Ectodermal cell (in vitro differentiated cells): ENCODE data around the gene AIG1.
"Not testable (repeated sequence)": the region's sequence is repeated elsewhere in the genome, so short reads cannot be mapped to it uniquely, and the experiment has no call there.

Source experiments
- H3K27ac ChIP-seq: 2 replicates; pipeline ENCODE4 v1.7.0; 2013; ENCODE audit warnings: mild to moderate bottlenecking, low read depth, low read length; ENCODE audit not compliant: insufficient read depth, poor library complexity, severe bottlenecking
- H3K27me3 ChIP-seq: 2 replicates; pipeline ENCODE4 v1.7.0; 2013; ENCODE audit warnings: mild to moderate bottlenecking, low read length; ENCODE audit not compliant: insufficient read depth, control insufficient read depth, poor library complexity, severe bottlenecking
- H3K36me3 ChIP-seq: one replicate; pipeline ENCODE4 v1.7.0; 2013; ENCODE audit warnings: low read length; ENCODE audit not compliant: control insufficient read depth, insufficient read depth
- H3K4me1 ChIP-seq: one replicate; pipeline ENCODE4 v1.7.0; 2013; ENCODE audit warnings: low read length; ENCODE audit not compliant: control insufficient read depth, insufficient read depth
- H3K4me3 ChIP-seq: 2 replicates; pipeline ENCODE4 v1.7.0; 2013; ENCODE audit warnings: low read depth, low read length, control low read depth; ENCODE audit not compliant: insufficient read depth
- H3K9me3 ChIP-seq: 2 replicates; pipeline ENCODE4 v1.7.0; 2013; ENCODE audit warnings: mild to moderate bottlenecking, low read length, moderate library complexity; ENCODE audit not compliant: control insufficient read depth
- WGBS, 2 experiments: methylation state at CpG; one replicate each; pipeline ENCODE4 v1.1.7; 2013; ENCODE audit warnings: missing lambda C conversion rate in 2 of 2; 5-methylcytosine and 5-hydroxymethylcytosine counted together

Gene AIG1

DNA sequence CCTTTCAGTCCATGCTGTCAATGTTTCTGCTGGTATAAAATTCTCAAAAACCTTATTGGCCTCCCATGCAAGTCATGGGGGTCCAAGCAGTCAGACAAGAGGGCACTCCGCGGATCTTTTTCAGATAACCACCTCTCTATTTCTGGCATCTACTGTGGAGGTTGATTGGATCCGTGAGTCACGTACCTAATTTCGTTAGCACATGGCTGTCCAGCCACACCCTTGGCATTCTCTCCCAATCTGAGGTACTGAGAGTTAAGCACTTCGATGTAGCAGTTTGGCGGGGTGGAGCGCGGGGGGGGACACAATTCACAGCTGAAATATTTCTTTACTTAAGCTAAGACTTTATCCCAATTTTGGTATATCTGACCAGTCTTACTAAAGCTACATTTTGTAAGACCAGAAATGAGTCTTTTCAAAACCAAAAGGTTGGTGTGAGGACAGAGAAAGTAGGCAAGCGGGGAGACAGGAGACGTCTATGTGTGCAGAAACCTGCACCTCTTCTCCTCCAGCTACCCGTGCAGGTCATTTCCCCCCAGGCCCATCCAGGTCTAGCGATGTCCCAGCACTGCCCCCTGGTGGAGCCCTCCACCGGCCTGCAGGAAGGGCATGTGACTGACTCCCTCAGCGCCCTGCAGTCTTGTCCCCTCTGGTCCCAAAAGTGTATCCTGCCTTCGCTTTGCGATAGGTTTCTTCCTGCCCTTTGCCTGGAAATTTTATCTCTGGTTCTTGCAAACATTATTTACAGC is 276.7 kb downstream of the AIG1 start:
- H3K36me3 ChIP-seq: no peaks in the 10 kb centered on the region
- H3K27me3 ChIP-seq: no peaks in the 10 kb centered on the region
- no peak overlapping the region for H3K27ac ChIP-seq
- no peaks in the 10 kb centered on the region for H3K9me3 ChIP-seq
- H3K4me3 ChIP-seq: no peak overlapping the region
- H3K4me1 ChIP-seq: no peaks in the 10 kb centered on the region
- 83 to 85% methylated on average over 17 of the region's 17 CpGs for WGBS, 2 experiments

DNA sequence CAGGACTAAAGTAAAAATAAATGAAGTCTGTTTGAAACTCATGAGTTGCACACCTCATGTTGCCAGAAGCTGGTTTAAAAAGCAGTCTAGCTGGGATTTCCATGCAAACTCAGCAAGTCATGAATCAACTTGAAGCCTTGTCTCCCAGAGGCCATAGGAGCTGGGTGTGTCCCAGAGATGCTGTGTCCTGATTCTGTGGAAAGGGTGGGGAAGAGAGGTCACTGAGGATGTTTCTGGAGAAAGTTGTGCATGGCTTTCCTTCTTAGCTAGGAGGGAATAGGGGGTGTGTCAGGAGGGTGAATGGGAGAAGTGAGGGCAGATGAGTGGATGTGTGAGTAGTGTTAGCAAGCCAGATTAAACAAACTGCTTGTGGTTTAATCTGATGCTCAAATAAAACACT is 278.5 kb downstream of the AIG1 start:
- no peaks in the 10 kb centered on the region for H3K4me1 ChIP-seq
- no peaks in the 10 kb centered on the region for H3K36me3 ChIP-seq
- no peaks in the 10 kb centered on the region for H3K9me3 ChIP-seq
- no peaks in the 10 kb centered on the region for H3K27me3 ChIP-seq
- no peak overlapping the region for H3K4me3 ChIP-seq
- no peak overlapping the region for H3K27ac ChIP-seq

DNA sequence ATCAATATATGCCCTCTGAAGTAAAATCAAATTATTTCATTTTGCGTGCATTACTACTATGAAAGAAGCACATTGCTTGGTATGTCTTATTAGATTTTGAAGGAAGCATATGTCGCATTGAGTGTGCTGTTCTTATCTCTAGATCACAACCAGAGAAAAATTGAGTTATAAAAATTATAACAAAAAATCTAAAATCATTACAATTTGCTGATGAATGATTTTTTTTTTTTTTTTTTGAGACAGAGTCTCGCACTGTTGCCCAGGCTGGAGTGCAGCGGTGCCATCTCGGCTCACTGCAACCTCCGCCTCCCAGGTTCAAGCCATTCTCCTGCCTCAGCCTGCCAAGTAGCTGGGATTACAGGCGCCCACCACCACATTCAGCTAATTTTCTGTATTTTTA is 284.8 kb downstream of the AIG1 start:
- WGBS, 2 experiments: 90 to 95% methylated on average over 4 to 6 of the region's 7 CpGs

DNA sequence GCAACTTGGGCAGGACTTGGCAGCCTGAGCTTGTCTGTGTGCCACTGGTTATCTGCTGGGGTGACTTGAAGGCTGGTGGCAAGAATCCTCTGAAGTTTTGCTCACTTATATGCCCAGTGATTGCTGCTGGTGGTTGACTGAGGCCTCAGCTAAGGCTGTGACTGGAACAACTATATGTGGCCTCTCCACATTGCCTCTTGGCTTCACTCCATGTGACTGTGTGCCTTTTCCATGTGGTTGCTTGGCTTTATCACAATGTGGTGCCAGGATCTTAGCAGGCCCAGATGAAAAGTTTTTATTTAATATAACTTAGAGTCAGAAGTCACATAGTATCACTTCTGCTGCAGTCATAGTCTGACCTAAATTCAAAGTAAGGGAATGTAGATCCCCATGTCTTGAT is 285.3 kb downstream of the AIG1 start:
- Histone ChIP-seq H3K27me3 (no peaks in the 10 kb centered on the region), H3K9me3 (no peaks in the 10 kb centered on the region), H3K4me3 (no peak overlapping the region), H3K4me1 (no peaks in the 10 kb centered on the region), H3K36me3 (no peaks in the 10 kb centered on the region), H3K27ac (no peak overlapping the region)

More for the DNA sequence above, 284.8 kb downstream of the AIG1 start:
- not testable (repeated sequence) for H3K27ac ChIP-seq, H3K27me3 ChIP-seq, H3K4me1 ChIP-seq, H3K4me3 ChIP-seq, H3K36me3 ChIP-seq, H3K9me3 ChIP-seq

DNA sequence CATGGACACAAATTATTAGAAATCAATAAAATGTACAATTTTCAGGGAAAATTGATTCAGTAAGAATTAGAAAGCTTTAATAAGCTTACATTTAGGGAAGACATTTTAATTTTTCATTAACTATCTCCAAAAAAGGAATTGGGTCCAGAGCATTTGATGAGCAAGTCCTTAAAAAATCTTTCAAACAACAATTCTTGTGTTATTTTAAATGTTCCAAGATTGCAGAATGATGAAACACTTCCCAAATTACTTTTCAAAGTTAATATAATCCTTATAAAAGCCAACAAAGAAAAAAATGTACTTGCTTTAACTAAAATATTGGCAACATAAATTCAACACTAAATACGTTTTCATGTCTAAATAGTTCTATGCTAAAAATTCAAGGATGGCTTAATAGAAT is 287.8 kb downstream of the AIG1 start:
- no peak overlapping the region for H3K4me3 ChIP-seq
- no peaks in the 10 kb centered on the region for H3K4me1 ChIP-seq
- no peak overlapping the region for H3K27ac ChIP-seq
- WGBS, 2 experiments: 80% methylated on average over 1 of the region's 1 CpG; no CpG with 5 or more reads in 1 of the 2 experiments
- H3K36me3 ChIP-seq: no peaks in the 10 kb centered on the region
- H3K27me3 ChIP-seq: no peaks in the 10 kb centered on the region
- no peaks in the 10 kb centered on the region for H3K9me3 ChIP-seq

DNA sequence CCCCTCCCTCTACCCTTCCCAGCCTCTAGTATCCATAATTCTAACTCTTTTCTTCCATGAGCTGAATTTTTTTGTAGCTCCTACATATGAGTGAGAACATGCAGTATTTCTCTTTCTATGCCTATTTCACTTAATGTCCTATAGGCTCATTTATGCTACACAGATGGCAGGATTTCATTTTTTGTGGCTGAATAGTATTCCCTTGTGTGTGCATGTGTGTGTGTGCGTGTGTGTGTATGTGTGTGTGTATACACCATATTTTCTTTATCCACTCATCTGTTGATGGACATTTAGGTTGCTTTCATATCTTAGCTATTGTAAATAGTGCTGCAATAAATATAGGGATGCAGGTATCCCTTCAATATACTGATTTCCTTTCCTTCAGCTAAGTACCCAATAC is 288.8 kb downstream of the AIG1 start:
- Histone ChIP-seq H3K4me3 (no peak overlapping the region), H3K27ac (no peak overlapping the region), H3K4me1 (no peaks in the 10 kb centered on the region), H3K9me3 (no peaks in the 10 kb centered on the region), H3K36me3 (no peaks in the 10 kb centered on the region), H3K27me3 (no peaks in the 10 kb centered on the region)
- WGBS, 2 experiments: no CpG with 5 or more reads among the region's 1 CpG

DNA sequence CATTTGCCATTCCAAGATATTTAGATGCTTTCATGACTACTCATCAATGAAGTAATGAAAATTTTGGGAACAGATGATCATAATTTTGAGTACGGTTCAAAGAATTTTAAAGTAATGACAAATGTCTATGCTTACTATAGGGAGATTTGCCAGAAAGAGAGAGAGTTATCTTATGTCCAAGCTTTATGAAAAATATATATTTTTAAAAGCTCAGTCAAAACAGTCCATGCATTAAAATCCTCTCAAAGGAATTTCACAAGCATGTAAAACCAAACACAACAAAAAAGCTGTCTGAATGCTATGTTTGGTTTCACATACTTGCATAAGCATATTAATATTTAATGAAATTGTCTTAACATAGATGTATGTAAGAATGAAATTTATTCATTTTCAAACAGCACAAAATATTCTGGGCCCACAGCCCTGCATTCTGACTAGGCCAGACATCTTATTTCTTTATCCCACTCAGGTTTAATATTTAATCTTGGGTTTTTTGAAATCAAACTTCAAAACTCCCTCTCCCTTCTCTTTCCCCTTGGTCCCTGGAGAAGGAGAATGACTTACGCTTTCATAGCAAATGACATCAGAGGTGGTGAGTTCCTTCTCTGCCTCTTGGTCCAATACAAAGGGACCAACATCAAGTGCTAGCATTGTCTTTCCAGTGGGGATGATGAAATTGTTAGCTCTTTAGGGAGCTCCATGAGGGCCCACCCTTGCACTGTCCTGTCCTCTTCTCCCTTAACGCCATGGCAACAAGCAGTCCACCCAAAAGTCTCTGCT is 295.6 kb downstream of the AIG1 start:
- Histone ChIP-seq H3K9me3 (no peaks in the 10 kb centered on the region), H3K27ac (no peak overlapping the region)

DNA sequence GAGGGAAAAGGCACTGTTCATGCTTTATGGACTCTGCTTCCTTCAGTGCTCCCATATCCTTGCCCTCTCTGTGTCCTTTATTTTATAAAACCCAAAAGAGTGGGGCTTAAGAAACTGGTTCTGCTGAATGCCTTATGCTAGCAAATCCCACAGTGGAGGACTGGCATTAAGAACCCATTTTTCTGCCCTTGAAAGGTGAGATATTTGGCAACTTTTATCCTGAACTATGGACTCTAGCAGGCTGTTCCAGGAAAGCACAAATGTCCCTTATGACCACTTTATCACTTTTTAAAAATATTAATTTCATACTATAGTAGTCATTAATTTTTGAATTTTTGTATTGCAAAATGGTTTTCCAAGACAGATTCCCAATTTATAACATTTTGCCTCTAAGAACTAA is 296.5 kb downstream of the AIG1 start:
- no peaks in the 10 kb centered on the region for H3K36me3 ChIP-seq
- no peaks in the 10 kb centered on the region for H3K9me3 ChIP-seq
- H3K4me1 ChIP-seq: no peaks in the 10 kb centered on the region
- no peaks in the 10 kb centered on the region for H3K27me3 ChIP-seq
- no peak overlapping the region for H3K27ac ChIP-seq
- H3K4me3 ChIP-seq: no peak overlapping the region

More for the DNA sequence above, 295.6 kb downstream of the AIG1 start:
- WGBS, 2 experiments: 93 to 96% methylated on average over 3 of the region's 3 CpGs
- Histone ChIP-seq H3K4me1 (no peaks in the 10 kb centered on the region), H3K36me3 (no peaks in the 10 kb centered on the region), H3K27me3 (no peaks in the 10 kb centered on the region), H3K4me3 (no peak overlapping the region)

DNA sequence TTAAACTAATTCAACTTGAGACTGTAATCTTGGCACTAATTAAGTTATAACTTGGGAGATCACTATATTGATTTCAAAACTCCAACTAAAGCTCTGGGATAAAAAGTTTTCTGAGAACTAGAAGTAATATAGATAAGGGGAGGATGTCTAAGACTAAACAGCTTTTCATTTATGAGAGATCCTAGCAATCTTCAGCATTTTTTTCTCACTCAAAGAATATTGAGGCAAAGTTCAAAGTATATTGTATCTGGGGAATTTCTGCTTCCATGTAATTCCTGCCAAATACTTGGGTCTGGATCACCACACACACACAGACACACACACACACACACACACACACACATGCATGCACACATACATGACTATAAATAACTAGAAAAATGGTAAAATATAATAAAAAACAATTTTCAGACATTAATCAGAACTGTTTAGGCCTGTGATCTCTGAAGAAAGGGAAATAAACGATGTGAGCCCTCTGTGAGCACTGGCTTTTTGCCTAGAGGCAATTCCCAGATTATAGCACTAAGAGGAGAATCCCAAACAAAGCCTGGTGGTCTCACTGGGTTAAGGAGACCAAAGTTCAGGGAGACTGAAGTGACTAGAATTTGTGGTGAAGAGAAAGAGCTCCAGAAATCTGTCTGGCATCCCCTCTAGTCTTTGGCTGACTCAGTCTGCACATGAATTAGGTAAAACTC is 297.0 kb downstream of the AIG1 start:
- WGBS, 2 experiments: 82 to 88% methylated on average over 1 of the region's 1 CpG
- H3K36me3 ChIP-seq: no peaks in the 10 kb centered on the region
- H3K27ac ChIP-seq: no peak overlapping the region
- no peaks in the 10 kb centered on the region for H3K9me3 ChIP-seq
- H3K4me3 ChIP-seq: no peak overlapping the region
- no peaks in the 10 kb centered on the region for H3K4me1 ChIP-seq
- H3K27me3 ChIP-seq: no peaks in the 10 kb centered on the region

DNA sequence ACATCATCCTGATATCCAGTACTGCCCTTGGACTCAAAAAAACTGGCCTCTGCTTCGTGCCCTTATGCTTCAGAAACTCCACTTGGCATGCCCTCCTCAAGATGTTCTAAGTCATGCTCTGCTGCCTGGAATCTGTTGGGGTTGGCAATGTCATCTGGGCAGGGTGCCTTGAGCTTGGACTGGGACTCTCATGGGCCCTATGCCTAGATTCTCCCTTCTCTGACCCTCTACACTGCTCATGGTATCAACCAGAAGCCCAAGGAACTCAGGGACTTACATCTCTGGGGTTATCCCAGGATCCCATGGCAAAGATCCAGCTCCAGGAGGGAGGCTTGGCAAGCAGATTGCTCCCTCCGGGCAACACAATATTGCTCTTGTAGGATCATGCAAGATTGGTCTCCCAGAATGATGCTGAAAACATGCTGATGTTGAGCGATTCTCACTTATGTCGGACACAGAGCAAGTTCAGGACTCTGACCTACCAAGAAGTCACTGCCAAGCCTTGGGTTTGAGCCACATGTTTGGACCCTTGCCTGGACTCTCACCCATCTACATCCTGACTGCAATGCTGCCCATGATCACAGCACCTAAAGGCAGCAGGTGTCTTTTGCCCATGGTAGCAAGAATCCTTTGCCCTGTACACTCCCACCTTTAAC is 301.0 kb downstream of the AIG1 start:
- Histone ChIP-seq H3K9me3 (no peaks in the 10 kb centered on the region), H3K27ac (no peak overlapping the region), H3K4me1 (no peaks in the 10 kb centered on the region), H3K27me3 (no peaks in the 10 kb centered on the region), H3K4me3 (no peak overlapping the region), H3K36me3 (no peaks in the 10 kb centered on the region)
- WGBS, 2 experiments: 95 to 96% methylated on average over 4 of the region's 4 CpGs
